VCaP (cell line): ENCODE measurements around the gene TDO2.

ENCODE experiments used
- H3K27ac ChIP-seq: fragments of 450-650 bp; 2 replicates; pipeline ENCODE4 v1.5.1; 2017
- TF ChIP-seq, protein P1 (sequence below): fragments of 450-650 bp; conservative IDR thresholded peaks from 2 replicates; pipeline ENCODE4 v1.5.1; 2017; ENCODE audit warnings: mild to moderate bottlenecking, moderate library complexity

The TDO2 gene

DNA sequence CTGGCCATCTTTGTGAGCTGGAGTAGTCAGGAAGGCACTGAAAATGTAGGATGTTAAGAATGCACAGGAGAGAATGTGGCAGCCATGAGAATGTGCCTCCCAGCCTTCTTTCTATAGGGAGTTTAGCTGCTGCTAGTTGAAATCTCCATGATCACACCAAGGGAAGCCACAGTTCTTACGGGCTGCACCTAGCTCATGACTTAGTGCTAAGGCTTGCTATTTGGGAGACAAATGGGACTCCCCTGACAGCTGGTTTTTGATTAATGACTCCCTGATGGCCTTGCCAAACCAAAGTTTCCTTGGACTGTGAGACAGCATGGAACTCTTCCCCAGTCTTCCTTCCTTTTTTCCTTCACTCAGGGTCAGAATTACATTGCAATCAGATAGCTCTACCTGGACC is 41.0 kb downstream of the TDO2 start:
- TF ChIP-seq, protein P1, sequence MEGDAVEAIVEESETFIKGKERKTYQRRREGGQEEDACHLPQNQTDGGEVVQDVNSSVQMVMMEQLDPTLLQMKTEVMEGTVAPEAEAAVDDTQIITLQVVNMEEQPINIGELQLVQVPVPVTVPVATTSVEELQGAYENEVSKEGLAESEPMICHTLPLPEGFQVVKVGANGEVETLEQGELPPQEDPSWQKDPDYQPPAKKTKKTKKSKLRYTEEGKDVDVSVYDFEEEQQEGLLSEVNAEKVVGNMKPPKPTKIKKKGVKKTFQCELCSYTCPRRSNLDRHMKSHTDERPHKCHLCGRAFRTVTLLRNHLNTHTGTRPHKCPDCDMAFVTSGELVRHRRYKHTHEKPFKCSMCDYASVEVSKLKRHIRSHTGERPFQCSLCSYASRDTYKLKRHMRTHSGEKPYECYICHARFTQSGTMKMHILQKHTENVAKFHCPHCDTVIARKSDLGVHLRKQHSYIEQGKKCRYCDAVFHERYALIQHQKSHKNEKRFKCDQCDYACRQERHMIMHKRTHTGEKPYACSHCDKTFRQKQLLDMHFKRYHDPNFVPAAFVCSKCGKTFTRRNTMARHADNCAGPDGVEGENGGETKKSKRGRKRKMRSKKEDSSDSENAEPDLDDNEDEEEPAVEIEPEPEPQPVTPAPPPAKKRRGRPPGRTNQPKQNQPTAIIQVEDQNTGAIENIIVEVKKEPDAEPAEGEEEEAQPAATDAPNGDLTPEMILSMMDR = no peak
- H3K27ac ChIP-seq = no peak overlapping the region

DNA sequence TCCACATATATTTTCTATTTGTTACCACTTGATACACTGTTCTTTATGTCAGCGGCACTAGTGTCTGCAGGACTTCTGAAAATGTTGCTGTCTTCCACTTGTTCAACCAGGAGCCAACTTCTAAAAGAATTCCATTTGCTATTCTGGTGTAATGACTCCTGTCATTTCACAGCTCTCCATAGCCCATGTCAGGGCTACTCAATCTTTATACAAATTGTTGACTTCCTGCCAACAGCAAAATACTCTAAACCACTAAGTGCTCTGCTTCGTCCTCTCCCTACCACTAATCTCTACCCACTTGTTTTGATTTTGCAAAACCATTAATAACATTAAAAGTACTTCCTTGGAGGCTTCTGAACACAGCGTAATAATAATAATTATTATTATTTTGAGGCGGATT is 43.0 kb downstream of the TDO2 start:
- TF ChIP-seq, protein P1 = no peak
- H3K27ac ChIP-seq = no peak overlapping the region

DNA sequence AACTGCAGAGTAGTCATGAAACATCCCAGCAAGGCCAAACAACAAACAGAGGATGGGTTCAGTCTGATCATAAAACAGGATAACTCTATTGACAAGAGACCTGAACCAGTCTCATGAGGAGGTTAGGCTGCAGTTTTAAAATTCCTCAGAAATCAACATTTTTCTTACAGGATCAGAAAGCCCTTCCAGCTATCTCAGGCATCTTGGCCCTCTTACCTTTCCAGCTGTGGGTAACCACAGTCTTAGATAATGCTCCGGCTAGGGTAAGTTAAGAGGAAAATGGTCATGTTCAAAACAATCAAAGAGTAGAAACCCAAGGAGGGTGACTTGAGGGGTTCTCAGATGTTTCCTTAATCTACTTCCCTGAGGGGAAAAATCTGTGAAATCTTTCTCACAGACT is 45.0 kb downstream of the TDO2 start:
- no peak overlapping the region for H3K27ac ChIP-seq
- TF ChIP-seq, protein P1 = no peak

GRCh38 chr4:155950461-155950860 is 47.0 kb downstream of the TDO2 start:
- no peak overlapping the region for H3K27ac ChIP-seq
- TF ChIP-seq, protein P1 = no peak

- no peak overlapping the region for H3K27ac ChIP-seq
- TF ChIP-seq, protein P1 = no peak
Measured at GRCh38 chr4:155952501-155952901, 49.0 kb downstream of the TDO2 start.

DNA sequence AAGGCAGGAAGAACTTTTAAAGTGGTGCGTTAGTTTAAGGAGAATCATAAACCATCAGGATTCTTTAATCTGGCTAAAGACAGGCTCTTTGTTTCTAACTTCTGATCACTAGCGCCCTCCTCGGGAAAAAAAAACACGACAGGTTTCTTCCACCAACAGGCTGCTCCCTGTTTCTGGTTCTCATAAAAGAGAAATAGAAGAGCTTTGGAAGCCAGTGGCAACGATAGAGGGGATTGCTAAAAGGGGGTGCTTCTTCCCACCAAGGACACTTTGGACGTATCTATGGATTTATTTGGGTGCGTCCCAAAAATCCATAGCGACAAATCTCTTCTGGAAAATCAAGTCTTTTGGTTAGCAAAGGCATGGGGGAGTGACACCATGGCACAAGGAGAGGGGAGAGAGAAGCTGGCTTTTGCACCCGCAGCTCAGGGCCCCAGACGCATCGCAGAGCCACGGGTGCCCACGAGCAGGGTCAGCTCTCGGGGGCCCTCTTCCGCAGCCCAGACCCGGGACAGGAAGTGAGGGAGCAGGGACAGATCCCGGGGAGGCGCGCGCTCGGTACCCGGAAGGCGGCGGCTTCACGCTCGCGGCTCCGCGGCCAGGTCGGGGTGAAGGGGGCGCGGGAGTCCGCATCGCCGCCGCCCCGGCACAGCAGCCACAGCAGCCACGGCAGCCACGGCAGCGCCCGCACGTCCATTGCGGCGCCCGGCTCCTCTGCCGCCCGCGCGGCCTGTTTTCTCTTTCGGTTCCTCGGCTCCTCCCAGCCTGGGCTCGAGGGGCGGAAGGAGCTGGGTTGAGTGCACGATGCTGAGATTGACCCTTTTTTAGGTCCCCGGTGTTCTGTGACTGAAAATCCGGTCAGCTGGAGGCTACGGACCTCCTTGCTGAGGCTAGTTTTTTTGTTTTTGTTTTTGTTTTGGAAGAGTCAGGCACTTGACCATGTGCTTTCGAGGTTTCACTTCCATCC is 49.9 kb downstream of the TDO2 start, which contains the start of gene CTSO:
Gene CTSO (minus strand): TSS at position 716 of the 967 bp plus-strand sequence. CDS start 19 bp downstream, at position 697.
- TF ChIP-seq, protein P1 = peak; percentile 76
- peak within 1 kb of the TSS; percentile 95 for H3K27ac ChIP-seq

GRCh38 chr4:155954118-155954685 is 50.7 kb downstream of the TDO2 start:
- peak overlapping the region; percentile 95 for H3K27ac ChIP-seq
- TF ChIP-seq, protein P1 = no peak
